GM18870 (cell line): ENCODE measurements around the gene KRT78.
"Not testable (repeated sequence)": the region's sequence is repeated elsewhere in the genome, so short reads cannot be mapped to it uniquely, and the experiment has no call there.

Experiments used
- ATAC-seq: cut with Tn5 transposase; IDR thresholded peaks from one replicate; pipeline ENCODE4 v1.9.1; 2021; ENCODE audit warnings: moderate library complexity; ENCODE audit not compliant: unreplicated experiment

Gene KRT78

GRCh38 chr12:52848661-52849255 lies at the start of gene KRT78:
Gene KRT78 (minus strand): TSS chr12:52848994. CDS start chr12:52848930, 64 bp downstream.
- ATAC-seq = no peak

- ATAC-seq = no peak
These were observed 47.7 kb upstream of the KRT78 start for GRCh38 chr12:52896190-52897100.

- ATAC-seq = no peak
These were observed 47.0 kb upstream of the KRT78 start for GRCh38 chr12:52895726-52896189.

- no peak for ATAC-seq
These were observed 44.2 kb upstream of the KRT78 start for GRCh38 chr12:52892974-52893373.

- no peak for ATAC-seq
These were observed 43.5 kb upstream of the KRT78 start for GRCh38 chr12:52892207-52892852.

DNA sequence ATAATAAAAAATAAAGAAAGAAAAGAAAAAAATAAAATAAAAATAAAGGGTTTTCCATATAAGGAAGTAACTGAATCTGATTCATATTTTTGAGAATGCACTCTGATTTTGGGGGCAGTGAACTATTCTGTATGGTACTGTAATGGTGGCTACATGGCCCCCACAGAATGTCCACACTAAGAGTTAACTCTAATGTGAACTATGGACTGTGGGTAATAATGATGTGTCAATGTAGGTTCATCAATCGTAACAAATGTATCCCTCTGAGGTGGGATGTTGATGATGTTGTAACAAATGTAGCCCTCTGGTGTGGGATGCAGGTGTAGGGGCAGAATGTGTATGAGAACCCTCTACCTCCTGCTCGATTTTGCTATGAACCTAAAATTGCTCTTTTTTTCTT lies 42.2 kb upstream of the KRT78 start:
- ATAC-seq = no peak

- ATAC-seq = no peak
These were observed 41.6 kb upstream of the KRT78 start for GRCh38 chr12:52890417-52890816.

- no peak for ATAC-seq
These were observed 35.9 kb upstream of the KRT78 start for GRCh38 chr12:52884526-52885293.

GRCh38 chr12:52880499-52880898 lies 31.7 kb upstream of the KRT78 start:
- ATAC-seq = not testable (repeated sequence)

- ATAC-seq = no peak
These were observed 30.9 kb upstream of the KRT78 start for GRCh38 chr12:52879394-52880351.

- ATAC-seq = no peak
These were observed 30.0 kb upstream of the KRT78 start for GRCh38 chr12:52878507-52879393.

DNA sequence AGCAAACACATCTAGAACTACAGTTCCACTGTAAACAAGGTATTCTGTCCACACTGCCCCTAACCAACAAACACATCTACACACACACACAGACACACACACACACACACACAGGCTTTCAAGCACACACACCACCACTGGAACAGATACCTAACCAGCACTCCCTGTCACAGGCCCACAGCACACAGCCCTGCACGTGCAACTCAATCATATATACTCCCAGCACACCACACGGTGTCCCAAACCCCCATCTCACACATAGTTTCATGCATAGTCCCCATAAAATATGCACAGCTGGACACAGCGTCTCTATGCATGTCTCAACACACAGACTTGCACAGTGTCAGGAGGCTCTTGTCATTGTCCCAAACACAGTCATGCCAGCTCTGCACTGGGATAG lies 28.4 kb upstream of the KRT78 start:
- ATAC-seq = no peak

DNA sequence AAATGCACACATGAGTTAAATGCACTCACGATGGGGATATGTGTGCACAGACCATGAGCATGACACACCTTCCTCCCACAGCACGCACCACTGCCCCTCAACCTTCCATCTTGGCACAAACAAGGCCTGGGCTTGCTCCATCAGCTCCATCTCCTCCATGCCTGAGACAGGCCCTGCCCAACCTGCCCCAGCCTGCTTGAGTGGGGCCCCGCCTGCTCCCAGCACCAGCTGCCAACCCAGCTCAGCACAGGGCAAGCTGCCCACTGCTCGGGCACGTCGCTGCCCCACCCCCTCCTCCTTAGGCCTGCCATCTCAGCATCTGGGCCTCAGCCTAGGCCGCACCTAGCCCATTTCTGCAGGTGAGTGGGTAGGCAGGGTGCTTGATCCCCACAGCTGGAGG lies 27.6 kb upstream of the KRT78 start:
- ATAC-seq = no peak

GRCh38 chr12:52874573-52875435 lies 26.0 kb upstream of the KRT78 start:
- no peak for ATAC-seq

- ATAC-seq = no peak
These were observed 25.2 kb upstream of the KRT78 start for GRCh38 chr12:52873832-52874572.

- ATAC-seq = no peak
These were observed 24.7 kb upstream of the KRT78 start for GRCh38 chr12:52873513-52873831.

GRCh38 chr12:52872644-52873389 lies 24.0 kb upstream of the KRT78 start:
- ATAC-seq = no peak
